Measurements from ENCODE around the gene LSP1. TPM values are rescaled to one million over a fixed set of nuclear protein-coding genes. Genes with fewer than 3 reads are reported as not detected.
"Not testable (repeated sequence)": the region's sequence is repeated elsewhere in the genome, so short reads cannot be mapped to it uniquely, and the experiment has no call there.

The LSP1 gene
- total RNA-seq, 1 donor from 2014 or later = not detected

DNA sequence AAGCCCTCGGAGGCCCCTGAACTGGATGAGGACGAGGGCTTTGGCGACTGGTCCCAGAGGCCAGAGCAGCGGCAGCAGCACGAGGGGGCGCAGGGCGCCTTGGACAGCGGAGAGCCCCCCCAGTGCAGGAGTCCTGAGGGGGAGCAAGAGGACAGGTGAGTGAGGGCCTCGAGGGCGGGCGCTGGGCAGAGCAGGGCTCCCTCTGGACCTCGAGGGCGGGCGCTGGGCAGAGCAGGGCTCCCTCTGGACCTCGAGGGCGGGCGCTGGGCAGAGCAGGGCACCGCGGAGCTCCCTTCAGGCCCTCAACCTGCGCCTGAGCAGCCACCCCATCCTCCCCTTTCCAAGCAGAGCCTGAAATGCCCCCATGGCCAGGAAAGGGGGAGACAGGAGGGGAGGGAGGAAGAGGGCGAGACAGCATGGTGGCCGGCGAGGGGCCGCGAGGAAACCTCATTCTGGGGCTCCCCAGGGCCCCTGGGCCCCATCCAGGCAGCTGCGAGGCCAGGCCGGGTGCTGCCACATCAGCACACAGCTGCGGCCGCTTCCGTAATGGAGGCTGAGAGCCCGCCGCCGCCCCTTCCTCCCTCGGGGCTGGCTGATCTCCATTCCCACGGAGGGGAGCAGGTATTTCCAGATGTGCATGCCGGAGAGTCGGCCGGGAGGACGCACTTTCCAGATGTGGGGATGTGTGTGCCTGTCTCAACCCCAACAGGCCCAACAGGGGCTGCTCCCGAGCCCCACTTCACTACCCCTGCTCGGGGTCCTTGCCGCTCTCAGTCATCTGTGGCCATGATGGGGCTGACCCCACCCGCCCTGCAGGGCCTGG lies 28.8 kb downstream of the LSP1 start:
- Mint-ChIP-seq H3K27ac (ENCODE audit: unreplicated experiment) (no peak overlapping the region), H3K4me1 (ENCODE audit: unreplicated experiment) (no peaks in the 10 kb centered on the region), H3K4me3 (ENCODE audit: unreplicated experiment) (no peak overlapping the region), H3K27me3 (ENCODE audit: unreplicated experiment) (no peaks in the 10 kb centered on the region), H3K36me3 (ENCODE audit: low read depth, unreplicated experiment) (no peaks in the 10 kb centered on the region), H3K9me3 (ENCODE audit: unreplicated experiment) (no peaks in the 10 kb centered on the region)
- peak; percentile 4 for DNase-seq (ENCODE audit: low spot score)
- TF ChIP-seq, protein P1, sequence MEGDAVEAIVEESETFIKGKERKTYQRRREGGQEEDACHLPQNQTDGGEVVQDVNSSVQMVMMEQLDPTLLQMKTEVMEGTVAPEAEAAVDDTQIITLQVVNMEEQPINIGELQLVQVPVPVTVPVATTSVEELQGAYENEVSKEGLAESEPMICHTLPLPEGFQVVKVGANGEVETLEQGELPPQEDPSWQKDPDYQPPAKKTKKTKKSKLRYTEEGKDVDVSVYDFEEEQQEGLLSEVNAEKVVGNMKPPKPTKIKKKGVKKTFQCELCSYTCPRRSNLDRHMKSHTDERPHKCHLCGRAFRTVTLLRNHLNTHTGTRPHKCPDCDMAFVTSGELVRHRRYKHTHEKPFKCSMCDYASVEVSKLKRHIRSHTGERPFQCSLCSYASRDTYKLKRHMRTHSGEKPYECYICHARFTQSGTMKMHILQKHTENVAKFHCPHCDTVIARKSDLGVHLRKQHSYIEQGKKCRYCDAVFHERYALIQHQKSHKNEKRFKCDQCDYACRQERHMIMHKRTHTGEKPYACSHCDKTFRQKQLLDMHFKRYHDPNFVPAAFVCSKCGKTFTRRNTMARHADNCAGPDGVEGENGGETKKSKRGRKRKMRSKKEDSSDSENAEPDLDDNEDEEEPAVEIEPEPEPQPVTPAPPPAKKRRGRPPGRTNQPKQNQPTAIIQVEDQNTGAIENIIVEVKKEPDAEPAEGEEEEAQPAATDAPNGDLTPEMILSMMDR (IDR thresholded peaks at IDR 0.05; ENCODE audit: unreplicated experiment) = no peak

- TF ChIP-seq, protein P1 (IDR thresholded peaks at IDR 0.05; ENCODE audit: unreplicated experiment) = peak; percentile 93
- H3K4me3 Mint-ChIP-seq (ENCODE audit: unreplicated experiment) = no peak overlapping the region
- no peaks in the 10 kb centered on the region for H3K27me3 Mint-ChIP-seq (ENCODE audit: unreplicated experiment)
- H3K36me3 Mint-ChIP-seq (ENCODE audit: low read depth, unreplicated experiment) = no peaks in the 10 kb centered on the region
- DNase-seq (ENCODE audit: low spot score) = peak; percentile 89
- H3K4me1 Mint-ChIP-seq (ENCODE audit: unreplicated experiment) = no peaks in the 10 kb centered on the region
- H3K9me3 Mint-ChIP-seq (ENCODE audit: unreplicated experiment) = no peaks in the 10 kb centered on the region
- no peak overlapping the region for H3K27ac Mint-ChIP-seq (ENCODE audit: unreplicated experiment)
Observed at GRCh38 chr11:1882265-1883238, 29.7 kb downstream of the LSP1 start.

DNA sequence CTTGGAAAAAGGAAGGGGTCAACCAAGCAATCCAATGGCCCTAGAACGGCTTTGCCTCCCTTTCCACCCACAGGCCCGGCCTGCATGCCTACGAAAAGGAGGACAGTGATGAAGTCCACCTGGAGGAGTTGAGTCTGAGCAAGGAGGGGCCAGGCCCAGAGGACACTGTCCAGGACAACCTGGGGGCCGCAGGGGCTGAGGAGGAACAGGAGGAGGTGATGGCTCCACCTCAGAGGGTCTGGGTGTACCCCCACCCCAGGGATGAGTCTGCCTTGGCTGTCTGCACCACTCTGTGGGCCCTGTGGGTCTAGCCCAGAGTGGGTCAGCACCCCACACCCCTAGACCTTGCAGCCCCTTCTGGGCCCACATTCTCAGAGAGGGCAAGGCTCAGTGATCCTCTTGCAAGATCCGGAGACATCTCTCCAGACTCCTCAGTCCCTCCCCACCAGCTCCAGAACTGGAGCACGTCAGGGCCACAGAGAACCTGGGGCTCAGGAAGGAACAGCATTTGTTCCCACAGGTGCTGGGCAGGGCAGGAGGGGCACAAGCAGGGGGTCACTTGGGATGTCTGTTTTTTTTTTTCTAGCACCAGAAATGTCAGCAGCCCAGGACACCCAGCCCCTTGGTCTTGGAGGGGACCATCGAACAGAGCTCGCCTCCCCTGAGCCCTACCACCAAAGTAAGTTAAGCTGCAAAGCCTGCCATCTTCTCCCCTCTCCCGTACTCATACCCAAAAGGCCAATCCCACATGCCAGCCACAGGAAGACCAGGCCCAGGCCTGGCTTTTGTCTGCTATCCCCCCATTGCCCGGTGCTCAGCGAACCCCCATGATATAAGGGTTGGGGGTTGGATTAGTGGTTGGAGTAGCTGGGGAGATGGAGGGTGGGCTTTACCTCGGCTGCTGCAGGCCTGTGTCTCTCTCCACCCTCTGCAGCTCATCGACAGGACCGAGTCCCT lies 30.7 kb downstream of the LSP1 start:
- no peaks in the 10 kb centered on the region for H3K4me1 Mint-ChIP-seq (ENCODE audit: unreplicated experiment)

DNA sequence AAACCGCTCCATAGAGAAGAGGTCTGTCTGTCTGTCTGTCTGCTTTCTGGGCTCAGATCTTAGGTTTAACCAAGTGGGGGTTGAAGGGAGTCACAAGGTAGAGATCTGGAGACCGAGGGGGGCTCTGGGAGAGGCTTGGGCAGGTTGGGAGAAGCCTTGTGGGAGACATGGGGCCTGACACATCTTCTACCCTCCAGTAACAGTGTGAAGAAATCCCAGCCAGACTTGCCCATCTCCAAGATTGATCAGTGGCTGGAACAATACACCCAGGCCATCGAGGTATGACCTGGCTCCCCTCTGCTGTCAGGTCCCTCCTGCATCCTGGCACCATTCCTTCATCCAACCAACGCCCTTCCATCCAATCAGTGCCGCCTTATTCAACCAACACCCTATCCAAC lies 31.4 kb downstream of the LSP1 start:
- no peak overlapping the region for H3K4me3 Mint-ChIP-seq (ENCODE audit: unreplicated experiment)
- no peaks in the 10 kb centered on the region for H3K9me3 Mint-ChIP-seq (ENCODE audit: unreplicated experiment)
- no peaks in the 10 kb centered on the region for H3K36me3 Mint-ChIP-seq (ENCODE audit: low read depth, unreplicated experiment)

More for the DNA sequence above, 30.7 kb downstream of the LSP1 start:
- Mint-ChIP-seq H3K27me3 (ENCODE audit: unreplicated experiment) (peaks cover 5% of the 10 kb centered on the region), H3K27ac (ENCODE audit: unreplicated experiment) (no peak overlapping the region), H3K9me3 (ENCODE audit: unreplicated experiment) (no peaks in the 10 kb centered on the region), H3K4me3 (ENCODE audit: unreplicated experiment) (no peak overlapping the region), H3K36me3 (ENCODE audit: low read depth, unreplicated experiment) (no peaks in the 10 kb centered on the region)
- no peak for DNase-seq (ENCODE audit: low spot score)
- TF ChIP-seq, protein P1 (IDR thresholded peaks at IDR 0.05; ENCODE audit: unreplicated experiment) = no peak

DNA sequence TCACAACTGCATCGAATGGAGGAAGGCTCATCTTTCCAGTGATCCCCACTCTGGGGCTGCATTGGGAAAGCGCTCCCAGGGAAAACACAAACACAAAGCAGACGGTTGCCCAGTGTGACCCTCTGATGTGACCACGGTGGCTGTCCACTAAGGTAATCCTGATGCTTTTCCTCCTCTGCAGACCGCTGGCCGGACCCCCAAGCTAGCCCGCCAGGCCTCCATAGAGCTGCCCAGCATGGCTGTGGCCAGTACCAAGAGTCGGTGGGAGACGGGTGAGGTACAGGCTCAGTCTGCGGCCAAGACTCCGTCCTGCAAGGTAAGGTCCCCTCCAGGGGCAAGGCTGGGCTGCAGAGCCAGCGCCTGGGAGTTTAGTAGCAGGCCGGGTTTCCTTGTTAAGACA lies 33.7 kb downstream of the LSP1 start:
- H3K4me1 Mint-ChIP-seq (ENCODE audit: unreplicated experiment); H3K27me3 Mint-ChIP-seq (ENCODE audit: unreplicated experiment); H3K9me3 Mint-ChIP-seq (ENCODE audit: unreplicated experiment); H3K36me3 Mint-ChIP-seq (ENCODE audit: low read depth, unreplicated experiment); H3K27ac Mint-ChIP-seq (ENCODE audit: unreplicated experiment); DNase-seq (ENCODE audit: low spot score); H3K4me3 Mint-ChIP-seq (ENCODE audit: unreplicated experiment): not testable (repeated sequence)

More for the DNA sequence above, 31.4 kb downstream of the LSP1 start:
- Mint-ChIP-seq H3K27me3 (ENCODE audit: unreplicated experiment) (peaks cover 5% of the 10 kb centered on the region), H3K4me1 (ENCODE audit: unreplicated experiment) (no peaks in the 10 kb centered on the region), H3K27ac (ENCODE audit: unreplicated experiment) (no peak overlapping the region)
- DNase-seq (ENCODE audit: low spot score) = no peak
- TF ChIP-seq, protein P1 (IDR thresholded peaks at IDR 0.05; ENCODE audit: unreplicated experiment) = no peak
